BLaER1 (cell line): ENCODE results near the gene ARF6.

Source experiments
- H3K27ac ChIP-seq: shearing (Covaris generic); formaldehyde crosslinking; 2 replicates; pipeline ENCODE4 v1.8.1; 2022
- H3K27me3 ChIP-seq: shearing (Covaris generic); formaldehyde crosslinking; 2 replicates; pipeline ENCODE4 v1.8.1; 2022
- H3K36me3 ChIP-seq: shearing (Covaris generic); formaldehyde crosslinking; 2 replicates; pipeline ENCODE4 v1.8.1; 2022
- H3K4me1 ChIP-seq: shearing (Covaris generic); formaldehyde crosslinking; 2 replicates; pipeline ENCODE4 v1.8.1; 2022
- H3K4me2 ChIP-seq: shearing (Covaris generic); formaldehyde crosslinking; 2 replicates; pipeline ENCODE4 v1.8.1; 2022
- H3K4me3 ChIP-seq: shearing (Covaris generic); formaldehyde crosslinking; 2 replicates; pipeline ENCODE4 v1.8.1; 2022
- H3K9ac ChIP-seq: shearing (Covaris generic); formaldehyde crosslinking; 2 replicates; pipeline ENCODE4 v1.8.1; 2022
- H3K9me3 ChIP-seq: shearing (Covaris generic); formaldehyde crosslinking; 2 replicates; pipeline ENCODE4 v1.8.1; 2022
- H4K20me1 ChIP-seq: shearing (Covaris generic); formaldehyde crosslinking; 2 replicates; pipeline ENCODE4 v1.8.1; 2022
- Cebpa-rat ChIP-seq: shearing (Covaris generic); IDR thresholded peaks from 2 replicates; pipeline ENCODE4 v1.8.1; 2022

ARF6 gene

DNA sequence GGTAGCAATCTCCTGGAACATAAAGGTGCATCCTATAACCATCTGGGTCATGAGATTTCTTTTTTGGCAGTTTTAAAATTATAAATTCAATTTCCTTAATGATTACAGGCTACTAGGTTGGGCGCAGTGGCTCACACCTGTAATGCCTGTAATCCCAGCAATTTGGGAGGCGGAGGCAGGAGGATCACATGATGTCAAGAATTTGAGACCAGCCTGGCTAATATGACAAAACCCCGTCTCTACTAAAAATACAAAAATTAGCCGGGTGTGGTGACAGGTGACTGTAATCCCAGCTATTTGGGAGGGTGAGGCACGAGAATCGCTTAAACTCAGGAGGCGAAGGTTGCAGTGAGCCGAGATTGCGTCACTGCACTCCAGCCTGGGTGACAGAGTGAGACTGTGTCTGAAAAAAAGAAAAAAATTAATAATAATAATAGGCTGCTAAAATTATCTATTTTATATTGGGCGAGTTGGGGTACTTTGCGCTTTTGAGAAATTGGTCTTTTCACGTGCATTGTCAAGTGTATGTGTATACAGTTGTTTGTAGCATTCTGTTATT lies 17.2 kb upstream of the ARF6 start:
- Histone ChIP-seq H3K9ac (no peak overlapping the region), H4K20me1 (no peaks in the 10 kb centered on the region), H3K36me3 (no peaks in the 10 kb centered on the region), H3K4me1 (no peaks in the 10 kb centered on the region), H3K9me3 (no peaks in the 10 kb centered on the region), H3K27ac (no peak overlapping the region), H3K4me2 (no peak overlapping the region), H3K4me3 (no peak overlapping the region), H3K27me3 (no peaks in the 10 kb centered on the region)
- TF ChIP-seq Cebpa-rat: peak; percentile 31; the same call in 1 of the 2 replicates

DNA sequence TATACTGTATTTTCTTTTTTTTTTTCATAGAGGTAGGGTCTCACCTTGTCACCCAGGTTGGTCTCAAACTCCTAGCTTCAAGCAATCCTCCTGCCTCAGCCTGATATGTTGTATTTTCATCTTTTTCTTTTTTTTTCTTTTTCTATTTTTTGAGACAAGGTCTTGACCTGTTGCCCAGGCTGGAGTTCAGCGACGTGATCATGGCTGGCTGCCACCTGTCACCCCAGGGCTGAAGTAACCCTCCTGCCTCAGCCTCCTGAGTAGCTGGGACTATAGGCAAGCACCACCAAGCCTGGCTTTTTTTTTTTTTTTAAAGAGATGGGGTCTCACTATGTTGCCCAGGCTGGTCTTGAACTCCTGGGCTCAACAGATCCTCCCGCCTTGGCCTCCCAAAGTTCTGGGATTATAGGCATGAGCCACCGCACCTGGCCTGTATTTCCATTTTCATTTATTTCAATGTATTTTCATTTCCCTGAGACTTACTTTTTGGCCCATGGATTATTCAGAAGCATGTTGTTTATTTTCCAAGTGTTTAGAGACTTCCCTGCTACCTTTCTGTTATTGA lies 16.2 kb upstream of the ARF6 start:
- no peaks in the 10 kb centered on the region for H3K27me3 ChIP-seq
- H4K20me1 ChIP-seq: no peaks in the 10 kb centered on the region
- no peak overlapping the region for H3K4me2 ChIP-seq
- H3K36me3 ChIP-seq: no peaks in the 10 kb centered on the region
- H3K9me3 ChIP-seq: no peaks in the 10 kb centered on the region
- H3K9ac ChIP-seq: no peak overlapping the region
- no peaks in the 10 kb centered on the region for H3K4me1 ChIP-seq
- no peak overlapping the region for H3K27ac ChIP-seq
- H3K4me3 ChIP-seq: no peak overlapping the region
- no peak for TF ChIP-seq Cebpa-rat

DNA sequence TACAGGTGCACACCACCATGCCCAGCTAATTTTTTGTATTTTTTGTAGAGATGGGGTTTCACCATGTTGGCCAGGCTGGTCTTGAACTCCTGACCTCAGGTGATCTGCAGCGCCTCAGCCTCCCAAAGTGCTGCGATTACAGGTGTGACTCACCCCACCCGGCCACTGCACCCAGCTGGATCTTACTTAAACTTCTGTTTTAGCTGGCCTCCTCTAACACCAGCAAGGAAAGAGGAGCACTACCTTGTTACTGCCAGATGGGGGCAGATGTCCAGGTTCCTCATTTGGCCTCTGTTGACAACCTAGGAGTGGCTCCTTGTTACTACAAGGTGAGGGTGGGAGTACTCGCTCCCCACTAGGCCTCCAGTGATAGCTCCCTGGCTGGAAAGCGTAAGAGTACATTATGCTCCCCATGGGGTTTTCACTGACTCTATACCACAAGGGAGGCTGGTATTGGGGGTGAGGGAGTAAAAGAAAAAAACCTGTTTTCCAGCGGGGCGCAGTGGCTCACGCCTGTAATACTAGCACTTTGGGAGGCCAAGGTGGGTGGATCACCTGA lies 13.2 kb upstream of the ARF6 start:
- no peaks in the 10 kb centered on the region for H3K4me1 ChIP-seq
- no peak overlapping the region for H3K27ac ChIP-seq
- no peaks in the 10 kb centered on the region for H3K36me3 ChIP-seq
- H4K20me1 ChIP-seq: no peaks in the 10 kb centered on the region
- H3K4me3 ChIP-seq: no peak overlapping the region
- no peak overlapping the region for H3K4me2 ChIP-seq
- no peak overlapping the region for H3K9ac ChIP-seq
- no peaks in the 10 kb centered on the region for H3K27me3 ChIP-seq
- H3K9me3 ChIP-seq: no peaks in the 10 kb centered on the region
- TF ChIP-seq Cebpa-rat: no peak

GRCh38 chr14:49880267-49881064 lies 12.4 kb upstream of the ARF6 start:
- TF ChIP-seq Cebpa-rat: no peak
- H3K27me3 ChIP-seq: no peaks in the 10 kb centered on the region
- no peaks in the 10 kb centered on the region for H4K20me1 ChIP-seq
- no peaks in the 10 kb centered on the region for H3K36me3 ChIP-seq
- H3K27ac ChIP-seq: no peak overlapping the region
- H3K4me2 ChIP-seq: no peak overlapping the region
- no peak overlapping the region for H3K9ac ChIP-seq
- no peaks in the 10 kb centered on the region for H3K4me1 ChIP-seq
- H3K4me3 ChIP-seq: no peak overlapping the region
- no peaks in the 10 kb centered on the region for H3K9me3 ChIP-seq

DNA sequence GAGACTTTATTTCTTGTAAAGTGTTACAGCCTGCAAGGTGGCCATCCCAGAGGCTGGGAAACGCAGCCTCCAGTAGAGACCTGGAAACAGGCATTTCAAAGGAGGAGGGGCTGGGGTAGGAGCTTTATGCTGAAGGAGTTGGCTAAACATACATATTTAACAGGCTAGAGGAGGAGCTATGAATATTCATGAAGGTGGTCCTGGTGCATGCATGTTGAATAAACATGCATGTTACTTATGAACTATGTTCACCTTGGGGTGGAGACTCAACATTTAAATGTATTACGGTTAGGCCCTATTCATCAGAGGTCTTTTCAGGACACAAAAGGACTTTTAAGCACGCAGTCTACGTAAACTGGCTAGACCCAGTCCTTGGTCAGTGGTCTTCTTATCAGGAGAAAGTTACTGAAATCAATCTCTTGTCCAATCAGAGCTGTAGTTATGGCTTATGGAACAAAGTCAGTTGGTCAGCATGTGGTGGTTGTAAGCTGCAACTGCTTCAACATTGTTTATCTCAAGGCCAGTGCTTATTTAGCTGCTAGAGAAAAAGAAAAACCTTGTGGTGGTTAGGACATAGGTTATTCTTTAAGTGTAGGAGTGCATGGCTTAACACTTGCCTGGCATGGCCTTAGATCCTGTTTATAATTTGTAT lies 11.4 kb upstream of the ARF6 start:
- H3K4me1 ChIP-seq: peaks cover 5% of the 10 kb centered on the region
- H3K27me3 ChIP-seq: no peaks in the 10 kb centered on the region
- no peak overlapping the region for H3K27ac ChIP-seq
- no peak overlapping the region for H3K4me3 ChIP-seq
- H3K9ac ChIP-seq: no peak overlapping the region
- no peak for TF ChIP-seq Cebpa-rat
- H3K4me2 ChIP-seq: no peak overlapping the region
- no peaks in the 10 kb centered on the region for H4K20me1 ChIP-seq
- no peaks in the 10 kb centered on the region for H3K9me3 ChIP-seq
- no peaks in the 10 kb centered on the region for H3K36me3 ChIP-seq

- H3K27ac ChIP-seq: no peak overlapping the region
- TF ChIP-seq Cebpa-rat: no peak
- H3K4me3 ChIP-seq: no peak overlapping the region
Measured at GRCh38 chr14:49882826-49883694, 9.8 kb upstream of the ARF6 start.

DNA sequence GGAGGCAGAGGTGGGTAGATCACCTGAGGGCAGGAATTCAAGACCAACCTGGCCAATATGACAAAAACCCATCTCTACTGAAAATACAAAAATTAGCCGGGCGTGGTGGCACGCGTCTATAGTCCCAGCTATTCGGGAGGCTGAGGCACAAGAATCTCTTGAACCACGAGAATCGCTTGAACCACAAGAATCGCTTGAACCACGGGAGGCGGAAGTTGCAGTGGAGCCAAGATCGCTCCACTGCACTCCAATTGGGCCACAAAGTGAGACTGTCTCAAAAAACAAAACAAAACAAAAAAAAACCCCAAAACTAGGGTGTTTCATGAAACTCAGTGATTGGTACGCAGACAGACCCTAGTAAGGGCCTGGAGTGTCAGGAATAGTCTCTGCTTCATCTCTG lies 6.4 kb upstream of the ARF6 start:
- no peak overlapping the region for H3K9ac ChIP-seq
- no peak overlapping the region for H3K4me3 ChIP-seq
- H3K4me2 ChIP-seq: peak overlapping the region; percentile 69

More at GRCh38 chr14:49882826-49883694, 9.8 kb upstream of the ARF6 start:
- Histone ChIP-seq H3K4me1 (peaks cover 12% of the 10 kb centered on the region), H3K27me3 (no peaks in the 10 kb centered on the region), H3K4me2 (no peak overlapping the region), H3K36me3 (no peaks in the 10 kb centered on the region), H3K9me3 (no peaks in the 10 kb centered on the region), H3K9ac (no peak overlapping the region), H4K20me1 (no peaks in the 10 kb centered on the region)

GRCh38 chr14:49888293-49888692 lies 4.6 kb upstream of the ARF6 start:
- no peak for TF ChIP-seq Cebpa-rat
- Histone ChIP-seq H3K27me3 (no peaks in the 10 kb centered on the region), H3K9ac (no peak overlapping the region)

More for the DNA sequence above, 6.4 kb upstream of the ARF6 start:
- no peaks in the 10 kb centered on the region for H3K27me3 ChIP-seq
- no peaks in the 10 kb centered on the region for H3K36me3 ChIP-seq
- H4K20me1 ChIP-seq: no peaks in the 10 kb centered on the region
- H3K9me3 ChIP-seq: no peaks in the 10 kb centered on the region
- TF ChIP-seq Cebpa-rat: no peak
- H3K27ac ChIP-seq: 0 out of 2 replicates have a peak overlapping the region, but pooled peaks have one; percentile 5
- H3K4me1 ChIP-seq: peaks cover 17% of the 10 kb centered on the region

GRCh38 chr14:49892301-49892635 lies 614 bp upstream of the ARF6 start:
- Histone ChIP-seq H3K4me1 (peaks cover 37% of the 10 kb centered on the region), H3K4me2 (peak overlapping the region; percentile 82), H3K27me3 (no peaks in the 10 kb centered on the region), H3K4me3 (peak overlapping the region; percentile 88), H3K9ac (peak overlapping the region; percentile 98), H3K27ac (peak overlapping the region; percentile 99), H4K20me1 (peaks cover 43% of the 10 kb centered on the region), H3K9me3 (no peaks in the 10 kb centered on the region), H3K36me3 (peaks cover 22% of the 10 kb centered on the region; the same call in 1 of the 2 replicates)
- TF ChIP-seq Cebpa-rat: no peak

More at GRCh38 chr14:49888293-49888692, 4.6 kb upstream of the ARF6 start:
- H3K36me3 ChIP-seq: no peaks in the 10 kb centered on the region
- no peak overlapping the region for H3K4me2 ChIP-seq
- H3K4me1 ChIP-seq: peaks cover 22% of the 10 kb centered on the region
- peaks cover 3% of the 10 kb centered on the region for H4K20me1 ChIP-seq
- H3K4me3 ChIP-seq: no peak overlapping the region
- no peaks in the 10 kb centered on the region for H3K9me3 ChIP-seq
- no peak overlapping the region for H3K27ac ChIP-seq
